Bronchial epithelial cell (primary cell): Measurements from ENCODE around the gene LAMB1. TPM values are rescaled to one million over a fixed set of nuclear protein-coding genes. Genes with fewer than 3 reads are reported as not detected.
A peak's percentile ranks its signal among the peaks of the same experiment; 100 is the strongest.

Experiments used
- DNase-seq: peaks from one replicate; pipeline ENCODE4 v3.0.0-alpha.2; 2010; ENCODE audit warnings: low read depth
- FAIRE-seq: peaks from 2 replicates; lab custom pipeline; 2011; peaks lifted over from hg19 to GRCh38; lab: Jason Lieb, UNC
- H3K27me3 ChIP-seq: 2 replicates; pipeline ENCODE4 v1.5.1; 2011; ENCODE audit warnings: low read length; ENCODE audit not compliant: control insufficient read depth, insufficient read depth
- H3K36me3 ChIP-seq: 2 replicates; pipeline ENCODE4 v1.5.1; 2011; ENCODE audit warnings: low read length; ENCODE audit not compliant: control insufficient read depth, insufficient read depth
- H3K4me3 ChIP-seq: 2 replicates; pipeline ENCODE4 v1.5.1; 2011; ENCODE audit warnings: mild to moderate bottlenecking, low read depth, low read length, control low read depth
- total RNA-seq: library from RNA; depleted of rRNA; stranded (reverse); fragments of >200 nt; gene quantifications from 2 replicates; pipeline ENCODE4 v1.2.1, GENCODE V29; 2014
- TF ChIP-seq, protein P1 (sequence below): IDR thresholded peaks from 2 replicates; pipeline ENCODE4 v1.5.1; 2011; ENCODE audit warnings: mild to moderate bottlenecking, moderate library complexity, low read length, control low read depth, inconsistent platforms; ENCODE audit not compliant: insufficient read depth, severe bottlenecking

The LAMB1 gene
- total RNA-seq, 1 donor from 2014 or later: 75.8 TPM

DNA sequence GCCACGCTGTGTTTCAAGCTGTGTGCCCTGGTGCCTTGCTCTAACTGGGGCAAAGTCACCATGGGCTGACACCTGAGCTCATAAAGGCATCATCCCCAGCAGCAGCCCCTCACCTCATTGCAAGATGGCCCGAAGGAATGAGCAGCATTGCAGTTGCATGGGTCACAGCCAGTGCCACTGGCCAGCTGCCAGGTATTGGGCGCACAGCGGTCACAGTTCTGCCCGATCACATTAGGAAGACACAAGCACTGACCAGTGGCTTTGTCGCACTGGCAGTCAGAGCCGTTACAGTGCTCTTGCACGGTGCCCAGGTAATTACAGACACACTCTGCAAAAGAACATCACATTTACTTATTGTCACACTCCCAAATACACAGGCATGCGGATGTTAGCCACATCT lies 51.1 kb downstream of the LAMB1 start:
- Histone ChIP-seq H3K36me3 (peaks cover 13% of the 10 kb centered on the region), H3K4me3 (no peak overlapping the region)

DNA sequence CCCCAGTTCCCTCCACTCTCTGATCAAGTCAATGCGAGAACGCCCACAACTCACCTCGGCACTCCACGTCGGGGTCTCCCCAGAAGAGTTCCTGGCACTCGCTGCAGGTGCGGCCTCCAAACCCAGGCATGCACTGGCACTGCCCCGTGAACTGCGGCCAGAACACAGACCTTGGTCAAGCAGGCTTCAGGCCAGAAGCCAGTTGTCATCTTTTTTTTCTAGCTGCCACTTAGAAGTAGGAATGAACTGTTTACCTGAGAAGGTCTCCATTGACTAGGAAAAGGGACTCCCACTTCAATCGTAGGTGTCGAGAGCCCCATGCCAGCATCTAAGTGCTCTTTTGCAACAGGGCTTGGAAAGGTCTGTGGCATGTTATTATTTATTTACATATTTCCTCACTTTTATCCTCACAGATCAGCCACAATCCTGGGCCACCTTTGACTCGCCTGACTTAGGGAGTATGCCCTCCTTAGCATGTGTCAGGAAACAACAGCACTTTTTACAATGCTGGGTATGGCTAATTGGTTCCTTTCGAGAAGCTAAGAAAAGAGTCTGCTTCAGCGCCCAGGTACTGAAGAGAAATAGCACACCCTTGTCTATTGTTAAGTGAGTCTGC lies 51.7 kb downstream of the LAMB1 start:
- no peak for FAIRE-seq
- Histone ChIP-seq H3K36me3 (peaks cover 10% of the 10 kb centered on the region), H3K27me3 (no peaks in the 10 kb centered on the region), H3K4me3 (no peak overlapping the region)
- TF ChIP-seq, protein P1, sequence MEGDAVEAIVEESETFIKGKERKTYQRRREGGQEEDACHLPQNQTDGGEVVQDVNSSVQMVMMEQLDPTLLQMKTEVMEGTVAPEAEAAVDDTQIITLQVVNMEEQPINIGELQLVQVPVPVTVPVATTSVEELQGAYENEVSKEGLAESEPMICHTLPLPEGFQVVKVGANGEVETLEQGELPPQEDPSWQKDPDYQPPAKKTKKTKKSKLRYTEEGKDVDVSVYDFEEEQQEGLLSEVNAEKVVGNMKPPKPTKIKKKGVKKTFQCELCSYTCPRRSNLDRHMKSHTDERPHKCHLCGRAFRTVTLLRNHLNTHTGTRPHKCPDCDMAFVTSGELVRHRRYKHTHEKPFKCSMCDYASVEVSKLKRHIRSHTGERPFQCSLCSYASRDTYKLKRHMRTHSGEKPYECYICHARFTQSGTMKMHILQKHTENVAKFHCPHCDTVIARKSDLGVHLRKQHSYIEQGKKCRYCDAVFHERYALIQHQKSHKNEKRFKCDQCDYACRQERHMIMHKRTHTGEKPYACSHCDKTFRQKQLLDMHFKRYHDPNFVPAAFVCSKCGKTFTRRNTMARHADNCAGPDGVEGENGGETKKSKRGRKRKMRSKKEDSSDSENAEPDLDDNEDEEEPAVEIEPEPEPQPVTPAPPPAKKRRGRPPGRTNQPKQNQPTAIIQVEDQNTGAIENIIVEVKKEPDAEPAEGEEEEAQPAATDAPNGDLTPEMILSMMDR: no peak
- DNase-seq: no peak

More for the DNA sequence above, 51.1 kb downstream of the LAMB1 start:
- H3K27me3 ChIP-seq: no peaks in the 10 kb centered on the region
- DNase-seq (no peak), FAIRE-seq (no peak)
- TF ChIP-seq, protein P1: no peak

DNA sequence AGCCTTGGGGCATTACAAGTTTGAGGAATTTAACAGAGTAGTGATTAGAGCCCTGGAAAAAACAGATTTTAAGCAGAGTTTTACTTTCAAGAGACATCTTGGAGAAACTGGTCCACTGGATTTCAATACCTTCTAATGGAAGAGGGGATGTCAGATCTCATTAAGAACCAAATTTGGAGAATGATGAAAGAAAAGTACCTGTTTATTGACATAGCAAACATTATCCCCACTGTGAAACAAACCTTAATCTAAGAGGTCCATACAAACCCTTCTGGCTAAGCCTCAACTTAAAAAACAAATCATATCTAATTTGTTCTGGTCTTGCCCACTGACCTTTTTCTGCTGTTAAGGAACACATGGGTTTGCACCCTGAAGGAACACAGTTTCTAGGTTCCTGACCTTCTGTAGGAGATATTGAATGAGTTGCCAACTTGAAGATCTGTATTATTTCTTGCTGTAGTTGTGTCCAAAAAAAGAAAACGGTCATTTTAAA lies 53.5 kb downstream of the LAMB1 start:
- Histone ChIP-seq H3K36me3 (peaks cover 12% of the 10 kb centered on the region), H3K27me3 (no peaks in the 10 kb centered on the region), H3K4me3 (no peak overlapping the region)
- TF ChIP-seq, protein P1: no peak
- no peak for FAIRE-seq
- no peak for DNase-seq

DNA sequence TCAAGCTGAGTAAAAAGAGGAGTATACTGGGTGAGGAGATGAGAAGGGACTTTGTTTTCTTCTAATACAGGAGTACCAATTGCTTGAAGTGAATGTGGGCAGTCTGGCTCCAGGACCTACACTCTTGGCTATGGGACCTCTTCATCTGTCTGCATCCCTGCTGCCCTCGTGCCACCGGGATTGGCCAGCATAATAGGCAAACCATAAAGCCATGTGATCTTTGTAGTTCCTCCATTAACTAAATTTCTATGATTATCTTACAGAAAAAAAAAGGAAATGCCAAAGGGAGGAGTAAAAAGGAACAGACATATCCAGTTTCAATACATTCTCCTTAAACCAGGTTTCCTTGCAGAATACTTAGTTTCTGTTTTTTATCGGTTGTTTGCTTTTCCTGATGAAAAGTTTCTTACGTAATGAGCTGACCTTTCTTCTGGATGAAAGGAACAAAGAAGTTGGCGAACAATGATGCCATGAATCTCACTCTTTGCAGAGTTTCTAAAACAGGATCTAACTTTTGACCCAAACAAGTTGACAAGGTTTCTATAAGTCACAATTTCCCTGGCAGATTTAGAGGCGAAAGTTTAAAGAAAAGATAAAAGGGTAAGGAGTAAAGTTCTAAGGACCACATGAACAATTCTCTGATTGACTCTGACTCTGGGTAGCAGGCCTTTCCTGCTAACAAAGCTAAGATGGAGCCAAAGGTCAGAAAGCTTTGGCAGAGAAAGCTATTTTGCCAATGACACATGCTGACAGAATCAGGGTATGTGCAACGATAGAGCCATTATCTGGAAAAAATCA lies 54.1 kb downstream of the LAMB1 start:
- no peak for FAIRE-seq
- peak; percentile 88 for DNase-seq
- TF ChIP-seq, protein P1: no peak
- Histone ChIP-seq H3K27me3 (no peaks in the 10 kb centered on the region), H3K36me3 (peaks cover 12% of the 10 kb centered on the region), H3K4me3 (no peak overlapping the region)

DNA sequence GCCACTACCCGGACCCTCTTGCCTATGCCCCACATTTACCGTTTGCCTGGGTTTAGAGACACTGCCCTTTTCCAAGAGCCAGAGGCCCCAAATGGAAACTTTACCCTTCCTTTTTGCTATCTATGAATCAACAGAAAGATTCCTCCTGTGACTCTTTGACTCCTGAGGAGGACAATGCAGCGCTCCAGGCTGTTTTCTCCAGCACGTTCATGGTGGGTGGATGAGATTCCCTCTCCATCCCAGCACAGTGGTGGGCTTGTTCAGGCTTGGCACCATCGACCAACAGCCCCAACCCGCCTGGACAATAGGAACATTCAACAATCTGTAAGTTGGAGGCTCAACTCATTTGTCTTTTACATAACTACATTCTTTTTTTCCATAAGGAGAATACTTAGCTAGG lies 56.1 kb downstream of the LAMB1 start:
- H3K4me3 ChIP-seq: no peak overlapping the region
- no peaks in the 10 kb centered on the region for H3K27me3 ChIP-seq
- TF ChIP-seq, protein P1: no peak
- peaks cover 15% of the 10 kb centered on the region for H3K36me3 ChIP-seq
- no peak for FAIRE-seq
- no peak for DNase-seq
